Astrocyte of the spinal cord (primary cell): ENCODE measurements around the gene ASB15.

Experiments
- DNase-seq: peaks from one replicate; pipeline ENCODE4 v3.0.0; 2011; ENCODE audit warnings: low read depth, low spot score
- H3K4me3 ChIP-seq: 2 replicates; pipeline ENCODE4 v1.5.1; 2011; ENCODE audit warnings: low read depth, mild to moderate bottlenecking, low read length, moderate library complexity
- in situ Hi-C: cut with HindIII; loops from 2 replicates; pipeline ENCODE4 v1.10.0; 2017; ENCODE audit warnings: low sequenced_read_pairs
- TF ChIP-seq, protein P1 (sequence below): IDR thresholded peaks from 2 replicates; pipeline ENCODE4 v1.5.1; 2012; ENCODE audit warnings: low read depth, mild to moderate bottlenecking, low read length, inconsistent platforms

The ASB15 gene

GRCh38 chr7:123674399-123675180 lies 73.0 kb downstream of the ASB15 start:
- no peak overlapping the region for H3K4me3 ChIP-seq
- TF ChIP-seq, protein P1, sequence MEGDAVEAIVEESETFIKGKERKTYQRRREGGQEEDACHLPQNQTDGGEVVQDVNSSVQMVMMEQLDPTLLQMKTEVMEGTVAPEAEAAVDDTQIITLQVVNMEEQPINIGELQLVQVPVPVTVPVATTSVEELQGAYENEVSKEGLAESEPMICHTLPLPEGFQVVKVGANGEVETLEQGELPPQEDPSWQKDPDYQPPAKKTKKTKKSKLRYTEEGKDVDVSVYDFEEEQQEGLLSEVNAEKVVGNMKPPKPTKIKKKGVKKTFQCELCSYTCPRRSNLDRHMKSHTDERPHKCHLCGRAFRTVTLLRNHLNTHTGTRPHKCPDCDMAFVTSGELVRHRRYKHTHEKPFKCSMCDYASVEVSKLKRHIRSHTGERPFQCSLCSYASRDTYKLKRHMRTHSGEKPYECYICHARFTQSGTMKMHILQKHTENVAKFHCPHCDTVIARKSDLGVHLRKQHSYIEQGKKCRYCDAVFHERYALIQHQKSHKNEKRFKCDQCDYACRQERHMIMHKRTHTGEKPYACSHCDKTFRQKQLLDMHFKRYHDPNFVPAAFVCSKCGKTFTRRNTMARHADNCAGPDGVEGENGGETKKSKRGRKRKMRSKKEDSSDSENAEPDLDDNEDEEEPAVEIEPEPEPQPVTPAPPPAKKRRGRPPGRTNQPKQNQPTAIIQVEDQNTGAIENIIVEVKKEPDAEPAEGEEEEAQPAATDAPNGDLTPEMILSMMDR, result no peak
- peak; percentile 18 for DNase-seq
- in situ Hi-C loops, result no loop called here

DNA sequence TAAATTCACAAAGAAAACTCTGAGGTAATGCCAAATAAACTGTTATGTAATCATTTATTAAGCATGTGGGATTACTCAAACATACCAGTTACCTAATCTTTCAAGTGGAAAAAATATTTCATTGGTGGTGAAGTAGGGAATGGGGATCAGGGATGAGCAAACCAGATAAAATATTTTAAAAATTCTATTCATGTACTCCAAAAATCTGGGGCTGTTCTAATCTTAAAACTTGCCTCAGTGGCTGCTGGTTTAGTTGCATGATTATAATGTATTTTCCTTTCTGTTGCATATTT lies 73.5 kb downstream of the ASB15 start:
- in situ Hi-C loops, result no loop called here
- no peak for DNase-seq
- TF ChIP-seq, protein P1, result no peak
- no peak overlapping the region for H3K4me3 ChIP-seq

GRCh38 chr7:123677061-123677715 lies 75.6 kb downstream of the ASB15 start:
- in situ Hi-C loops, result no loop called here
- H3K4me3 ChIP-seq, result no peak overlapping the region
- DNase-seq, result no peak
- TF ChIP-seq, protein P1, result no peak

GRCh38 chr7:123679614-123680013 lies 78.0 kb downstream of the ASB15 start:
- no peak for DNase-seq
- in situ Hi-C loops, result no loop called here
- H3K4me3 ChIP-seq, result no peak overlapping the region
- TF ChIP-seq, protein P1, result no peak

- TF ChIP-seq, protein P1, result no peak
- no peak for DNase-seq
- in situ Hi-C loops, result no loop called here
- H3K4me3 ChIP-seq, result no peak overlapping the region
Measured at GRCh38 chr7:123680580-123680979, 79.0 kb downstream of the ASB15 start.

- H3K4me3 ChIP-seq, result no peak overlapping the region
- in situ Hi-C loops, result no loop called here
- no peak for DNase-seq
- TF ChIP-seq, protein P1, result no peak
Measured at GRCh38 chr7:123681561-123681960, 79.9 kb downstream of the ASB15 start.
